Panc1 (cell line): ENCODE data around the gene IGFALS. TPM values are rescaled to one million over a fixed set of nuclear protein-coding genes. Genes with fewer than 3 reads are reported as not detected.

Experiments used
- ATAC-seq: fragments of 200-7000 bp; cut with Tn5 transposase; 2 replicates; pipeline ENCODE4 v1.9.1; 2020; ENCODE audit warnings: mild to moderate bottlenecking, moderate library complexity
- BruUV-seq: library from RNA; stranded (reverse); fragments of 400-500 nt; replicated peaks from 2 replicates; lab custom pipeline; 2021; lab: Mats Ljungman, UMichigan
- CTCF ChIA-PET: fragments of 300-600 bp; sonication (Branson Sonifier 250); formaldehyde crosslinking; loops from one replicate; lab custom pipeline; 2022; ENCODE audit warnings: antibody characterized with exemption; lab: Charles Lee
- POLR2A ChIA-PET: fragments of 300-600 bp; sonication (Branson Sonifier 250); formaldehyde crosslinking; loops from one replicate; lab custom pipeline; 2022; ENCODE audit warnings: antibody characterized with exemption; lab: Charles Lee
- DNase-seq: peaks from one replicate; pipeline ENCODE4 v3.0.0-alpha.2; 2010; ENCODE audit warnings: low read depth, low spot score
- H3K27ac ChIP-seq: 2 replicates; pipeline ENCODE4 v1.5.1; 2011; ENCODE audit warnings: mild to moderate bottlenecking, low read length, inconsistent platforms
- H3K27me3 ChIP-seq: fragments of 200-500 bp; sonication (Bioruptor generic); 2 replicates; pipeline ENCODE4 v1.6.0; 2014; ENCODE audit warnings: low read length, inconsistent platforms; ENCODE audit not compliant: control insufficient read depth, insufficient read depth
- H3K36me3 ChIP-seq: fragments of 200-500 bp; sonication (Bioruptor generic); 2 replicates; pipeline ENCODE4 v1.5.1; 2014; ENCODE audit warnings: inconsistent platforms, mild to moderate bottlenecking, low read length, moderate library complexity; ENCODE audit not compliant: control insufficient read depth, insufficient read depth
- H3K4me1 ChIP-seq: 2 replicates; pipeline ENCODE4 v1.5.1; 2011; ENCODE audit warnings: inconsistent platforms, mild to moderate bottlenecking, low read length, moderate library complexity; ENCODE audit not compliant: control insufficient read depth, insufficient read depth
- H3K4me3 ChIP-seq, 2 experiments: 2 replicates each; pipeline ENCODE4 v1.5.1; 2011 to 2012; ENCODE audit warnings: low read depth in 2 of 2, low read length in 2 of 2, mild to moderate bottlenecking in 2 of 2, inconsistent platforms in 1 of 2, moderate library complexity in 1 of 2
- H3K9me3 ChIP-seq: fragments of 200-500 bp; sonication (Bioruptor generic); 2 replicates; pipeline ENCODE4 v1.5.1; 2014; ENCODE audit warnings: low read depth, mild to moderate bottlenecking, inconsistent platforms, low read length, moderate library complexity; ENCODE audit not compliant: control insufficient read depth, insufficient read depth
- POLR2AphosphoS5 ChIP-seq: IDR thresholded peaks from 2 replicates; pipeline ENCODE4 v1.6.1; 2012; ENCODE audit warnings: mild to moderate bottlenecking, low read depth, low read length, moderate library complexity
- SIN3A ChIP-seq: IDR thresholded peaks from 2 replicates; pipeline ENCODE4 v1.6.1; 2012; ENCODE audit warnings: low read depth, mild to moderate bottlenecking, low read length, moderate library complexity, borderline replicate concordance; ENCODE audit not compliant: insufficient read depth
- TCF7L2 ChIP-seq: IDR thresholded peaks from 2 replicates; pipeline ENCODE4 v1.6.1; 2011; ENCODE audit warnings: mild to moderate bottlenecking, low read depth, low read length, inconsistent platforms
- in situ Hi-C: cut with HindIII; loops from 2 replicates; pipeline ENCODE4 v1.10.0; 2016; ENCODE audit warnings: low sequenced_read_pairs, low pct_unique_long_range_greater_than_20kb
- intact Hi-C: fragments of 100-400 bp; cut with micrococcal nuclease; formaldehyde crosslinking; loops from one replicate; pipeline ENCODE4 v1.10.0; 2022; ENCODE audit not compliant: unreplicated experiment
- total RNA-seq: library from RNA; stranded (reverse); gene quantifications from one replicate; pipeline ENCODE4 v1.2.1, GENCODE V29; 2021; ENCODE audit not compliant: unreplicated experiment
- TF ChIP-seq, protein P1 (sequence below), 2 experiments: IDR thresholded peaks; 2 replicates each; pipeline ENCODE4 v1.6.1; 2011 to 2012; ENCODE audit warnings: low read depth in 2 of 2, control low read depth in 1 of 2, low read length in 1 of 2, mild to moderate bottlenecking in 1 of 2, moderate library complexity in 1 of 2; ENCODE audit not compliant: insufficient read depth in 1 of 2
- TF ChIP-seq, protein P2 (sequence below): fragments of 450-650 bp; IDR thresholded peaks from 2 replicates; pipeline ENCODE4 v1.5.1; 2017; ENCODE audit warnings: mild to moderate bottlenecking

IGFALS gene
- total RNA-seq, 1 experiment from 2014 or later: 0.10 TPM

DNA sequence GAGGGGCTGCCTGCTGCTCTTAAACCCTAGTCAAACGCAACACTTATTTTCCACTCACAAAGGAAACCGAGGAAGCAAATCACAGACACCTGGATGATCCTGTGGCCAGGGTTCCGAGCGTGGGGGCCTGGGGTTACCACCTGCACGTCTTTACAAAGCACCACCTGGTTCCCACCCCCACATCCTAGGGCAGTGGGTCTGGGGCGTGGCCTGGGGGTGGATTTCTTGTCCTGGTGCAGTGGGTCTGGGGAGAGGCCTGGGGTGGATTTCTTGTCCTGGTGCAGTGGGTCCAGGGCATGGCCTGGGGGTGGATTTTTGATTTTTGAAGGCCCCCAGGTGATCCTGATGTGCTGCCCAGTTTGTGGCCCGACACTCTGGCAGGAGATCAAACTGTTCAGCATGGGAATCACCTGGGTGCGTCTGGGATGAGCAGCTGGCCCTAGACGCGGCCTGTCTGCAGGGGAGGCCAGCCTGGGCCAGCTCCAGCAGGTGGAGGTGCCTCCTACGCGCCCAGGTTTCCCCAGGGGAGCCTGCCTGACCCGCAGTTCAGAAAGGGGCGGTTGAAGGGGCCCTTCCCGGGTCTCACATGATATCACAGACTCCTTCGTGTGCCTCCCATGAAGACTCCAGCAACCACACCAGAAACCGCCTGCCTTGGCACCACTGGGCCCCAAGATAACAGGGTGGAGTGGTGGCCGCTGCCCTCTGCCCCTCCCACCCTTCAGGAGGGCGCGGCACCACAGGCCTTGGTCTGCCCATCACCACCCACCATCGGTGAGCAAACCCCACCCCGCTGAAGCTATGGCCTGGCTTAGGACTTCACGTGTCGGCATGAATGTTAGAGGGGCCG is 26.8 kb upstream of the IGFALS start:
- in situ Hi-C loops: no loop called here
- Histone ChIP-seq H3K4me3 (no peak overlapping the region), H3K27me3 (no peaks in the 10 kb centered on the region), H3K4me1 (0 out of 2 replicates have a peak, but pooled peaks cover 7% of the 10 kb centered on the region), H3K36me3 (no peaks in the 10 kb centered on the region), H3K9me3 (no peaks in the 10 kb centered on the region), H3K27ac (no peak overlapping the region)
- TF ChIP-seq, protein P1, sequence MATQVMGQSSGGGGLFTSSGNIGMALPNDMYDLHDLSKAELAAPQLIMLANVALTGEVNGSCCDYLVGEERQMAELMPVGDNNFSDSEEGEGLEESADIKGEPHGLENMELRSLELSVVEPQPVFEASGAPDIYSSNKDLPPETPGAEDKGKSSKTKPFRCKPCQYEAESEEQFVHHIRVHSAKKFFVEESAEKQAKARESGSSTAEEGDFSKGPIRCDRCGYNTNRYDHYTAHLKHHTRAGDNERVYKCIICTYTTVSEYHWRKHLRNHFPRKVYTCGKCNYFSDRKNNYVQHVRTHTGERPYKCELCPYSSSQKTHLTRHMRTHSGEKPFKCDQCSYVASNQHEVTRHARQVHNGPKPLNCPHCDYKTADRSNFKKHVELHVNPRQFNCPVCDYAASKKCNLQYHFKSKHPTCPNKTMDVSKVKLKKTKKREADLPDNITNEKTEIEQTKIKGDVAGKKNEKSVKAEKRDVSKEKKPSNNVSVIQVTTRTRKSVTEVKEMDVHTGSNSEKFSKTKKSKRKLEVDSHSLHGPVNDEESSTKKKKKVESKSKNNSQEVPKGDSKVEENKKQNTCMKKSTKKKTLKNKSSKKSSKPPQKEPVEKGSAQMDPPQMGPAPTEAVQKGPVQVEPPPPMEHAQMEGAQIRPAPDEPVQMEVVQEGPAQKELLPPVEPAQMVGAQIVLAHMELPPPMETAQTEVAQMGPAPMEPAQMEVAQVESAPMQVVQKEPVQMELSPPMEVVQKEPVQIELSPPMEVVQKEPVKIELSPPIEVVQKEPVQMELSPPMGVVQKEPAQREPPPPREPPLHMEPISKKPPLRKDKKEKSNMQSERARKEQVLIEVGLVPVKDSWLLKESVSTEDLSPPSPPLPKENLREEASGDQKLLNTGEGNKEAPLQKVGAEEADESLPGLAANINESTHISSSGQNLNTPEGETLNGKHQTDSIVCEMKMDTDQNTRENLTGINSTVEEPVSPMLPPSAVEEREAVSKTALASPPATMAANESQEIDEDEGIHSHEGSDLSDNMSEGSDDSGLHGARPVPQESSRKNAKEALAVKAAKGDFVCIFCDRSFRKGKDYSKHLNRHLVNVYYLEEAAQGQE (IDR thresholded peaks at IDR 0.05; ENCODE audit: insufficient read depth in 1 of 2, low read depth in 2 of 2, low read length in 1 of 2): no peak
- no peak for TF ChIP-seq POLR2AphosphoS5
- TF ChIP-seq, protein P2, sequence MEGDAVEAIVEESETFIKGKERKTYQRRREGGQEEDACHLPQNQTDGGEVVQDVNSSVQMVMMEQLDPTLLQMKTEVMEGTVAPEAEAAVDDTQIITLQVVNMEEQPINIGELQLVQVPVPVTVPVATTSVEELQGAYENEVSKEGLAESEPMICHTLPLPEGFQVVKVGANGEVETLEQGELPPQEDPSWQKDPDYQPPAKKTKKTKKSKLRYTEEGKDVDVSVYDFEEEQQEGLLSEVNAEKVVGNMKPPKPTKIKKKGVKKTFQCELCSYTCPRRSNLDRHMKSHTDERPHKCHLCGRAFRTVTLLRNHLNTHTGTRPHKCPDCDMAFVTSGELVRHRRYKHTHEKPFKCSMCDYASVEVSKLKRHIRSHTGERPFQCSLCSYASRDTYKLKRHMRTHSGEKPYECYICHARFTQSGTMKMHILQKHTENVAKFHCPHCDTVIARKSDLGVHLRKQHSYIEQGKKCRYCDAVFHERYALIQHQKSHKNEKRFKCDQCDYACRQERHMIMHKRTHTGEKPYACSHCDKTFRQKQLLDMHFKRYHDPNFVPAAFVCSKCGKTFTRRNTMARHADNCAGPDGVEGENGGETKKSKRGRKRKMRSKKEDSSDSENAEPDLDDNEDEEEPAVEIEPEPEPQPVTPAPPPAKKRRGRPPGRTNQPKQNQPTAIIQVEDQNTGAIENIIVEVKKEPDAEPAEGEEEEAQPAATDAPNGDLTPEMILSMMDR: no peak
- no peak for TF ChIP-seq TCF7L2
- TF ChIP-seq SIN3A: no peak
- intact Hi-C loops: no loop called here
- no peak for DNase-seq
- ATAC-seq: no peak
- CTCF ChIA-PET: no interaction called here
- BruUV-seq: no TSS peak
- POLR2A ChIA-PET: no interaction called here

DNA sequence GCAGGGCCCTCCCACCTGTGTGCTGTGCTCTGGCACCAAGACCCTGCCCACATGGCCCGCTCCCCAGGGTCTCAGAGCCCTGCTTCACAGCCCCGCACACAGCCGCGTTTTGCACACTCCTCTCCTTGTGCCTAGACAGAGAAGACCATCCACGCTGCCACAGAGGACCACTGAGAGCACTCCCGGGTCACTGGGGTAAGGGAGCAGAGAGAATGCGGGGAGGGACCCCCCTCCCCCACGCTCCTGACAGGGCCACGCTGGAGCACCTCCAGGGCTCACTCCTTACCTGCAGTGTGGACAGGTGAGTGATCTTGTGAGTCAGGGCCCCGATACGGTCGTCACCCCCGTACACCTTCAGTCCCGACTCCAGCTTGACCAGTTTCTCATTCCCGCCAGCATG is 26.1 kb upstream of the IGFALS start:
- POLR2A ChIA-PET: no interaction called here
- Histone ChIP-seq H3K27me3 (no peaks in the 10 kb centered on the region), H3K4me1 (0 out of 2 replicates have a peak, but pooled peaks cover 6% of the 10 kb centered on the region), H3K9me3 (no peaks in the 10 kb centered on the region), H3K27ac (no peak overlapping the region), H3K36me3 (no peaks in the 10 kb centered on the region), H3K4me3 (no peak overlapping the region)
- no TSS peak for BruUV-seq
- TF ChIP-seq, protein P1 (IDR thresholded peaks at IDR 0.05; ENCODE audit: insufficient read depth in 1 of 2, low read depth in 2 of 2, low read length in 1 of 2): no peak
- TF ChIP-seq POLR2AphosphoS5 (no peak), TCF7L2 (no peak), SIN3A (no peak)
- TF ChIP-seq, protein P2: no peak
- DNase-seq (no peak), ATAC-seq (no peak)
- in situ Hi-C loops: no loop called here
- CTCF ChIA-PET: no interaction called here
- intact Hi-C loops: no loop called here
